ENCODE results near the gene TBC1D4.

- TF ChIP-seq CTCF (IDR thresholded peaks at IDR 0.05 in 8 of 11, conservative IDR thresholded peaks at IDR 0.05 in 3 of 11): no peak
- TF ChIP-seq POLR2AphosphoS5 (IDR thresholded peaks at IDR 0.05): no peak
Measured at GRCh38 chr13:75407473-75407872, 74.5 kb downstream of the TBC1D4 start.
